Tibial nerve (tissue), 4 donors: ENCODE measurements around the gene RAB12. TPM values are rescaled to one million over a fixed set of nuclear protein-coding genes. Genes with fewer than 3 reads are reported as not detected.

Source experiments
- DNase-seq, 2 donors: peaks; one replicate each; pipeline ENCODE4 v3.0.0-alpha.2; 2019; ENCODE audit warnings: low spot score in 2 of 2
- H3K27ac ChIP-seq, 4 donors: fragments of 200-600 bp; sonication (generic) in 3 of 4; one replicate each; pipeline ENCODE4 v1.5.1; 2017 to 2019; ENCODE audit warnings: mild to moderate bottlenecking in 1 of 4
- H3K27me3 ChIP-seq, 2 donors: fragments of 200-600 bp; sonication (generic) in 1 of 2; one replicate each; pipeline versions ENCODE4 v1.5.1 to v1.6.0; 2017 to 2019
- H3K36me3 ChIP-seq, 3 donors: fragments of 200-600 bp; sonication (generic); one replicate each; pipeline ENCODE4 v1.5.1; 2018 to 2019
- H3K4me1 ChIP-seq, 4 donors: fragments of 200-600 bp; sonication (generic) in 3 of 4; one replicate each; pipeline ENCODE4 v1.5.1; 2017 to 2019
- H3K4me3 ChIP-seq, 4 donors: fragments of 200-600 bp; sonication (generic) in 3 of 4; one replicate each; pipeline ENCODE4 v1.5.1; 2017 to 2019; ENCODE audit warnings: mild to moderate bottlenecking in 1 of 4, moderate library complexity in 1 of 4
- H3K9me3 ChIP-seq, 4 donors: fragments of 200-600 bp; sonication (generic) in 3 of 4; one replicate each; pipeline ENCODE4 v1.5.1; 2017 to 2019
- CTCF ChIP-seq, 5 experiments: fragments of 200-600 bp in 3 of 5; fragments of 450-650 bp in 2 of 5; sonication (generic) in 3 of 5; IDR thresholded peaks; one replicate each; pipeline ENCODE4 v1.5.1; 2016 to 2019; ENCODE audit warnings: antibody characterized with exemption in 5 of 5, mild to moderate bottlenecking in 3 of 5, moderate library complexity in 2 of 5
- EP300 ChIP-seq, 2 donors: sonication (generic); formaldehyde crosslinking; IDR thresholded peaks; one replicate each; pipeline ENCODE4 v1.6.1; 2017; ENCODE audit warnings: antibody characterized with exemption in 2 of 2, mild to moderate bottlenecking in 1 of 2
- POLR2A ChIP-seq, 2 donors: fragments of 450-650 bp; IDR thresholded peaks; one replicate each; pipeline ENCODE4 v1.6.1; 2017; ENCODE audit warnings: antibody characterized with exemption in 2 of 2, mild to moderate bottlenecking in 2 of 2, moderate library complexity in 2 of 2
- WGBS, 2 donors: methylation state at CpG; one replicate each; pipeline ENCODE4 v1.1.5; 2018; 5-methylcytosine and 5-hydroxymethylcytosine counted together
- total RNA-seq, 4 donors: library from RNA; depleted of rRNA; stranded (reverse); fragments of >200 nt; gene quantifications; one replicate each; pipeline ENCODE4 v1.1.0, GENCODE V29; 2016

Gene RAB12
- total RNA-seq, 4 donors from 2014 or later: 36.0 to 102 (median 53.5) TPM

- TF ChIP-seq POLR2A (IDR thresholded peaks at IDR 0.05): no peak
- no peak for TF ChIP-seq CTCF (IDR thresholded peaks at IDR 0.05)
- TF ChIP-seq EP300 (IDR thresholded peaks at IDR 0.05): no peak
- 37 to 50% methylated on average over 17 to 18 of the region's 18 CpGs for WGBS, 2 donors
- no peak for DNase-seq
- Histone ChIP-seq H3K9me3 (no peaks in the 10 kb centered on the region), H3K36me3 (no peaks in the 10 kb centered on the region), H3K27ac (no peak overlapping the region), H3K27me3 (no peaks in the 10 kb centered on the region), H3K4me3 (no peak overlapping the region), H3K4me1 (peaks cover 0 to 8% (median 3%) of the 10 kb centered on the region in 4 donors)
Observed at GRCh38 chr18:8661754-8662559, 52.7 kb downstream of the RAB12 start.

- TF ChIP-seq POLR2A (IDR thresholded peaks at IDR 0.05): no peak
- no peak for TF ChIP-seq CTCF (IDR thresholded peaks at IDR 0.05)
- no peak for TF ChIP-seq EP300 (IDR thresholded peaks at IDR 0.05)
- no peak overlapping the region for H3K27ac ChIP-seq
- no peaks in the 10 kb centered on the region for H3K27me3 ChIP-seq
- WGBS, 2 donors: 84 to 85% methylated on average over 20 of the region's 20 CpGs
- no peaks in the 10 kb centered on the region for H3K36me3 ChIP-seq
- H3K4me1 ChIP-seq: peaks cover 0 to 8% (median 3%) of the 10 kb centered on the region in 4 donors
- H3K4me3 ChIP-seq: no peak overlapping the region
- DNase-seq: no peak
- H3K9me3 ChIP-seq: no peaks in the 10 kb centered on the region
Observed at GRCh38 chr18:8662560-8663255, 53.5 kb downstream of the RAB12 start.

- no peaks in the 10 kb centered on the region for H3K9me3 ChIP-seq
- H3K36me3 ChIP-seq: no peaks in the 10 kb centered on the region
- H3K27ac ChIP-seq: no peak overlapping the region
- H3K4me1 ChIP-seq: no peaks in the 10 kb centered on the region
- no peak for DNase-seq
- no peaks in the 10 kb centered on the region for H3K27me3 ChIP-seq
- H3K4me3 ChIP-seq: no peak overlapping the region
- 84 to 94% methylated on average over 3 of the region's 3 CpGs for WGBS, 2 donors
- no peak for TF ChIP-seq EP300 (IDR thresholded peaks at IDR 0.05)
- TF ChIP-seq POLR2A (IDR thresholded peaks at IDR 0.05): no peak
- TF ChIP-seq CTCF (IDR thresholded peaks at IDR 0.05): no peak
Observed at GRCh38 chr18:8667846-8668245, 58.6 kb downstream of the RAB12 start.

- no peaks in the 10 kb centered on the region for H3K4me1 ChIP-seq
- no peaks in the 10 kb centered on the region for H3K36me3 ChIP-seq
- no peak overlapping the region for H3K27ac ChIP-seq
- H3K9me3 ChIP-seq: no peaks in the 10 kb centered on the region
- no peak overlapping the region for H3K4me3 ChIP-seq
- TF ChIP-seq POLR2A (IDR thresholded peaks at IDR 0.05) (no peak), EP300 (IDR thresholded peaks at IDR 0.05) (no peak)
- H3K27me3 ChIP-seq: no peaks in the 10 kb centered on the region
- DNase-seq: no peak
Observed at GRCh38 chr18:8668381-8668780, 59.1 kb downstream of the RAB12 start.

GRCh38 chr18:8669571-8669970, 60.3 kb downstream of the RAB12 start:
- Histone ChIP-seq H3K9me3 (no peaks in the 10 kb centered on the region), H3K36me3 (no peaks in the 10 kb centered on the region), H3K4me1 (no peaks in the 10 kb centered on the region), H3K4me3 (no peak overlapping the region), H3K27me3 (no peaks in the 10 kb centered on the region), H3K27ac (no peak overlapping the region)
- 79 to 89% methylated on average over 4 of the region's 4 CpGs for WGBS, 2 donors
- TF ChIP-seq EP300 (IDR thresholded peaks at IDR 0.05): no peak
- no peak for TF ChIP-seq CTCF (IDR thresholded peaks at IDR 0.05)
- no peak for TF ChIP-seq POLR2A (IDR thresholded peaks at IDR 0.05)
- DNase-seq: no peak
